NCI-H446 treated with DMSO at 0.1 percent for 48 hours (cell line): Measurements from ENCODE around the gene SH3TC1.

ENCODE experiments used
- DNase-seq: peaks from one replicate; lab custom pipeline; 2025; lab: John Stamatoyannopoulos, UW

The SH3TC1 gene

DNA sequence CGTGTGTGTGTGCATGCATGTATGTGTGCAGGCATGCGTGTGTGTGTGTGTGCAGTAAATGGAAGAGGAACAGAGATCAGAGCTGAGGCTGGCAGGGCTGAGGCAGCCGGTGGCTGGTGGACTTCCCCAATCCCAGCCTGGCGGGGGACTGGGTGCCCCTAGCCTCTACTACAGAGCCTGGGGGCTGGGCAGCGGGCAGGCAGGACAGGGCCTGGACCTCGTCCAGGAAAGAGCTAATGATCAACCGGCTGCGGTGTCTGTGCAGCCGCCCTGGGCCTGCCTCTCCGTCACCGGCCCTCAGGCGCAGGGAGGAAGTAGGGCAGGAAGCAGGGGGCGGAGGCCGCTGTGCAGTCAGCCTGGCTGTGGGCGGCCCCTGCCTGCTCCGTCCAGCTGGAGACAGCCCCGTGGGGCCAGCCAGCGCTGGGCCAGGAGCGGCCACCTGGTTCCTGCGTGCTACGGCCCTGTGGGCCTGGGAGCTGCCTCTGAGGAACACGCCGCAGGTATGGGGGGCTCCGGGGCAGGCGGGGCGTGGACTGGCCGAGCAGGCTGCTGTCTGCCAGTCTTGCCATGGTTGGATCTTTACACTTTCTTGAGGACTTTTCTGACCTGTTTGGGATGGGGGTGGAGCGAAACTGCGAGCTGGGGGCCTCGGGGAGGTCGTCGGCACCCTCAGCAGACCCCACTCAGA is at the start of gene SH3TC1:
SH3TC1 (plus strand) TSS at position 385 of the 688 bp plus-strand sequence. CDS start 5,905 bp downstream, outside the sequence.
- no peak for DNase-seq

- no peak for DNase-seq
Measured at GRCh38 chr4:8149664-8150063, 49.4 kb upstream of the SH3TC1 start.

DNA sequence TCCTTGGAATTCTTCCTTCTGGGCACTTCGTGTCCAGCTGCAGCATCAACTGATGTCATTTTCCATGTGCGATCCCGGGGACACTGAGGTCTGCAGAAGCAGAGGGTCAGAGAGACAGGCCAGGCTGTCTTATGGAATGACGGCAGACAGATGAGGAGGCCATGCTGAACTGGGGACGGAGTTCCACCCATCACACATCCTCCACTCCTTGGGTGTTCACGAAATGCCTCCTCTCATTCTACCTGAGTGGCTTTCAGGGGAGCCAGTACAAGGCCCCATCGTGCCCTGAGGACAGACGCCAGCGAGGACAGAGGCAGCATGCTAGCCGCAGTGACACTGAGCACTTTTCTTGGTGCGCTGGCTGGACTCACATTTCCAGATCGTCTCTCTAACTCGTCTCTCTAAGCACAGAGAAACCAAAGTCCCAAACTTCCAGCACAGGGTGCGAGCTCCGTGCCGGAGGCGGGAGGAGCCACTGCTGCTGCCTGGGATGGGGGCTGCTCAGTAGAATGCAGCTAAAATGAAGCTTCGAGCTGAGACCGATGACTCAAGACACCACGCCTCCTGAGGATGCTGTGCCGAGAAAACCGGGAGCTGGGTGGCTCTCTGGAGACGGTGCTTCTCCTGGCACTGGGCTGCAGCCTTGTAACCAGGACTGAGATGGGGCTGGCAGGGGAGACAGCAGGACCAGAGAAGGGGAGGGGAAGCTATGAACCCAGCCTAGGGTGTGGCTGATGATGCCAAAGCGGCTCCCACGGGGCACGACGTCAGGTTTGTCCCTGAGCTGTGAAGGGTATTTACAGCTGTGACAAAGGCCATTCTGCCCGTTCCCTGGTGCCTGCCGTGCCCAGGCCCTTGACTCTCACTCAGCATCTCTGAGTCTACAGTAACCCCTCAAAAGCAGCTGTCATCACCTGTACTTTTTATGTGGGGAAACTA is 48.7 kb upstream of the SH3TC1 start:
- DNase-seq: no peak

GRCh38 chr4:8151165-8151650 is 47.9 kb upstream of the SH3TC1 start:
- DNase-seq: no peak

- no peak for DNase-seq
Measured at GRCh38 chr4:8152090-8152864, 46.8 kb upstream of the SH3TC1 start.

DNA sequence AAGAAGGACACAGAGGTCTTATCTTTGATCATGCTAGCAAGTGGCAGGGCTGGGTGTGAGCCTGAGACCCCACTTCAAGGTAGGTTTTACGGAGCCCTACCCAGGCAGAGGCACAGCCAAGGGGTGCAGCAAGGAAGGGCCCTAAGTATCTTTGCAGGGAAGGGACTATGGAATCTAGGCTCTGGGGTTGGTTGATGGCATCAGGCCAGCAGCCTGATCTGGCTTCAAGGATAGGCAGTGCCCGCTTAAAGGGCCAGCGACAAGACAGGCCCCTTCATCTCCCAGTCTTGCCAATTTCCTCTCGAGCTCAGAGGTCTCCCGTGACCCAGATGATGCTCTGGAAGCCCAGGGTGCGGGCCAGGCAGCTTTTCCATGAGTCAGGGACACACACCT is 46.2 kb upstream of the SH3TC1 start:
- no peak for DNase-seq

DNA sequence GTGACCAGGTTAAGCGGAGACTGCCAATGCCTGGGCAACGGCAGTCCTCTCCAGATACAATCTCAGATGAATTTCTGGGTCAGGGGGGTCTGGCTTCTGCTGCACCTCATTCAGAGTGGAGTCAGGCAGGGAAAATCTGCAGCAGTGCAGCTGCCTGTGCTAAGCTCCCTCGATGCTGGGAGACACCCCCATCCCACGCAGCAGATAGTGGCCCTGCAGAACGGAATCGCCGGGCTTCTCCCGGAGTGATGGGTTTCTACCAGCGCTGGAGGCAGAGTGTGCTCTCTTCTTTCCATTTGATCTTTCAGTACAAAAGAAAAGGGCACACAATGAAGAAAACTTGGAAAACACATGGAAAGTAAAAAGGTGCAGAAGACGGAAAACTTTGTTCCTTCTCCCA is 45.6 kb upstream of the SH3TC1 start:
- no peak for DNase-seq

- DNase-seq: no peak
Measured at GRCh38 chr4:8155048-8155447, 44.0 kb upstream of the SH3TC1 start.

GRCh38 chr4:8155660-8156421 is 43.2 kb upstream of the SH3TC1 start:
- DNase-seq: no peak

GRCh38 chr4:8156617-8157016 is 42.5 kb upstream of the SH3TC1 start:
- no peak for DNase-seq

- DNase-seq: no peak
Measured at GRCh38 chr4:8157496-8157895, 41.6 kb upstream of the SH3TC1 start.

- no peak for DNase-seq
Measured at GRCh38 chr4:8157944-8158709, 41.0 kb upstream of the SH3TC1 start.

- peak; percentile 86 for DNase-seq
Measured at GRCh38 chr4:8158710-8159536, 40.2 kb upstream of the SH3TC1 start, which contains the start of gene ABLIM2. Gene ABLIM2, minus strand, starts transcription at chr4:8158813. Its CDS starts 124 bp downstream, at chr4:8158689.

- DNase-seq: no peak
Measured at GRCh38 chr4:8159537-8160232, 39.4 kb upstream of the SH3TC1 start.

DNA sequence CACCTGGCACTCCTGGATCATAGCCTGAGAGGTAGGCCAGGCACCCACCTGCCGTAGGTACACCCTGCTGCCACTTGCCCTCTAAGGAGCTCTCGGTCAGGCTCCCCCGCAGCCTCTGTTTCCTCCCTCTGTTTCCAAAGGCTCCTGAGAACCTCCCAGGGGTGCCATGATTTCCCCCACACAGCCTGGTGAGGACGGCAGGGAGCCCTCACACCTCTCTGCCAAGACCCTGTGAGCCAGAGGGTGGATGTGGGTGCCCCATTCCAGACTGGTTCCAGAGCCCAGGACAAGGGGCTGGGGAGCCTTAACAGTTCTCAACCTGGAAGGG is 38.9 kb upstream of the SH3TC1 start:
- no peak for DNase-seq

GRCh38 chr4:8160572-8160971 is 38.5 kb upstream of the SH3TC1 start:
- no peak for DNase-seq

GRCh38 chr4:8162625-8163024 is 36.5 kb upstream of the SH3TC1 start:
- DNase-seq: no peak

- DNase-seq: no peak
Measured at GRCh38 chr4:8163026-8163425, 36.1 kb upstream of the SH3TC1 start.
